PC-3 (cell line): Measurements from ENCODE around the gene RNASE12. TPM values are rescaled to one million over a fixed set of nuclear protein-coding genes. Genes with fewer than 3 reads are reported as not detected.

Experiments used
- ATAC-seq: fragments of 200-7000 bp; cut with Tn5 transposase; 2 replicates; pipeline ENCODE4 v1.9.1; 2020; ENCODE audit warnings: mild to moderate bottlenecking, moderate library complexity
- BruUV-seq: library from RNA; stranded (reverse); fragments of 400-500 nt; replicated peaks from 2 replicates; lab custom pipeline; 2021; lab: Mats Ljungman, UMichigan
- CTCF ChIA-PET: fragments of 300-600 bp; sonication (Branson Sonifier 250); formaldehyde crosslinking; loops from one replicate; lab custom pipeline; 2022; ENCODE audit warnings: antibody characterized with exemption; lab: Charles Lee
- POLR2A ChIA-PET: fragments of 300-600 bp; sonication (Branson Sonifier 250); formaldehyde crosslinking; loops from one replicate; lab custom pipeline; 2022; ENCODE audit warnings: antibody characterized with exemption; ENCODE audit not compliant: unreplicated experiment; lab: Charles Lee
- DNase-seq: peaks from one replicate; pipeline ENCODE4 v3.0.0-alpha.2; 2015
- H2AFZ ChIP-seq: fragments of 300-600 bp; sonication (generic); 2 replicates; pipeline ENCODE4 v1.6.0; 2016; ENCODE audit warnings: antibody characterized with exemption, low read length
- H3F3A ChIP-seq: fragments of 300-600 bp; sonication (generic); one replicate; pipeline ENCODE4 v1.6.0; 2017; ENCODE audit warnings: antibody characterized with exemption, low read length, control low read depth, mild to moderate bottlenecking; ENCODE audit not compliant: unreplicated experiment
- H3K27ac ChIP-seq: fragments of 300-600 bp; sonication (generic); 2 replicates; pipeline ENCODE4 v1.5.1; 2016; ENCODE audit warnings: mild to moderate bottlenecking, low read length
- H3K27me3 ChIP-seq: fragments of 300-600 bp; sonication (generic); 2 replicates; pipeline ENCODE4 v1.6.1; 2016; ENCODE audit warnings: low read length, mixed read lengths
- H3K36me3 ChIP-seq: fragments of 300-600 bp; sonication (generic); 2 replicates; pipeline ENCODE4 v1.6.1; 2016; ENCODE audit warnings: low read depth, mixed run types, low read length, mixed read lengths
- H3K4me1 ChIP-seq: fragments of 300-600 bp; sonication (generic); 2 replicates; pipeline ENCODE4 v1.5.1; 2016; ENCODE audit warnings: low read length; ENCODE audit not compliant: insufficient read depth
- H3K4me2 ChIP-seq: fragments of 300-600 bp; sonication (generic); 2 replicates; pipeline ENCODE4 v1.6.0; 2016; ENCODE audit warnings: low read length
- H3K4me3 ChIP-seq: fragments of 300-600 bp; sonication (generic); 2 replicates; pipeline ENCODE4 v1.5.1; 2016; ENCODE audit warnings: mild to moderate bottlenecking, low read length, mixed read lengths
- H3K79me2 ChIP-seq: fragments of 300-600 bp; sonication (generic); 2 replicates; pipeline ENCODE4 v1.6.1; 2017; ENCODE audit warnings: low read length, mixed read lengths
- H3K9ac ChIP-seq: fragments of 300-600 bp; sonication (generic); 2 replicates; pipeline ENCODE4 v1.6.0; 2016; ENCODE audit warnings: mild to moderate bottlenecking, low read length
- H3K9me2 ChIP-seq: fragments of 300-600 bp; sonication (generic); replicated peaks from 2 replicates; pipeline ENCODE4 v1.6.1; 2016; ENCODE audit warnings: mixed run types, low read length, mixed read lengths
- H3K9me3 ChIP-seq: fragments of 300-600 bp; sonication (generic); 2 replicates; pipeline ENCODE4 v1.6.1; 2016; ENCODE audit warnings: low read length, mixed read lengths
- H4K20me1 ChIP-seq: fragments of 300-600 bp; sonication (generic); 2 replicates; pipeline ENCODE4 v1.6.1; 2016; ENCODE audit warnings: low read length, mixed read lengths
- CTCF ChIP-seq: fragments of 300-600 bp; sonication (generic); conservative IDR thresholded peaks from 2 replicates; pipeline ENCODE4 v1.5.1; 2017; ENCODE audit warnings: antibody characterized with exemption, low read depth, mild to moderate bottlenecking, low read length
- EZH2 ChIP-seq: fragments of 300-600 bp; sonication (generic); IDR thresholded peaks from one replicate; pipeline ENCODE4 v1.6.1; 2017; ENCODE audit warnings: antibody characterized with exemption, mild to moderate bottlenecking, low read length; ENCODE audit not compliant: unreplicated experiment
- EZH2phosphoT487 ChIP-seq: fragments of 300-600 bp; sonication (generic); IDR thresholded peaks from 2 replicates; pipeline ENCODE4 v1.6.1; 2018; ENCODE audit warnings: mild to moderate bottlenecking, antibody characterized with exemption, low read length, borderline replicate concordance
- intact Hi-C: fragments of 100-400 bp; cut with micrococcal nuclease; formaldehyde crosslinking; loops from 2 replicates; pipeline ENCODE4 v1.9.0; 2023
- total RNA-seq: library from RNA; depleted of rRNA; stranded (reverse); fragments of >200 nt; gene quantifications from 2 replicates; pipeline ENCODE4 v1.2.3, GENCODE V29; 2014

Gene RNASE12
- total RNA-seq, 1 experiment from 2014 or later: not detected

GRCh38 chr14:20550926-20551325, 40.2 kb downstream of the RNASE12 start:
- ATAC-seq: no peak
- DNase-seq: no peak
- no TSS peak for BruUV-seq
- Histone ChIP-seq H3K4me2 (no peak overlapping the region), H3K27me3 (peaks cover 79% of the 10 kb centered on the region), H4K20me1 (no peaks in the 10 kb centered on the region), H3K27ac (no peak overlapping the region), H3K4me3 (no peak overlapping the region), H3K9me2 (no peaks in the 10 kb centered on the region), H3K9ac (no peak overlapping the region), H3K9me3 (no peaks in the 10 kb centered on the region), H2AFZ (no peak overlapping the region), H3K4me1 (no peaks in the 10 kb centered on the region), H3F3A (no peaks in the 10 kb centered on the region), H3K36me3 (no peaks in the 10 kb centered on the region), H3K79me2 (no peaks in the 10 kb centered on the region)
- POLR2A ChIA-PET: no interaction called here
- CTCF ChIA-PET: no interaction called here
- TF ChIP-seq EZH2: no peak
- no peak for TF ChIP-seq EZH2phosphoT487
- TF ChIP-seq CTCF: no peak
- intact Hi-C loops: no loop called here

GRCh38 chr14:20548414-20549158, 42.6 kb downstream of the RNASE12 start:
- CTCF ChIA-PET: no interaction called here
- Histone ChIP-seq H3K4me1 (no peaks in the 10 kb centered on the region), H3F3A (no peaks in the 10 kb centered on the region), H2AFZ (no peak overlapping the region), H3K4me3 (no peak overlapping the region), H3K27ac (no peak overlapping the region), H3K4me2 (no peak overlapping the region), H4K20me1 (no peaks in the 10 kb centered on the region), H3K36me3 (no peaks in the 10 kb centered on the region), H3K9me3 (no peaks in the 10 kb centered on the region), H3K27me3 (peaks cover 75% of the 10 kb centered on the region), H3K9ac (no peak overlapping the region), H3K79me2 (no peaks in the 10 kb centered on the region), H3K9me2 (no peaks in the 10 kb centered on the region)
- no TSS peak for BruUV-seq
- POLR2A ChIA-PET: no interaction called here
- intact Hi-C loops: no loop called here
- no peak for TF ChIP-seq CTCF
- no peak for TF ChIP-seq EZH2phosphoT487
- no peak for TF ChIP-seq EZH2
- ATAC-seq (no peak), DNase-seq (no peak)

GRCh38 chr14:20546877-20547276, 44.3 kb downstream of the RNASE12 start:
- ChIA-PET CTCF (interaction anchor here (0.6 kb wide), 1 partner anchor 130 kb away, joined by 3 read pairs; no protein-coding TSS in a partner anchor), POLR2A (no interaction called here)
- ATAC-seq (no peak), DNase-seq (no peak)
- no peak overlapping the region for H2AFZ ChIP-seq
- H3F3A ChIP-seq: no peaks in the 10 kb centered on the region
- intact Hi-C loops: no loop called here
- no peaks in the 10 kb centered on the region for H3K9me3 ChIP-seq
- no peaks in the 10 kb centered on the region for H3K9me2 ChIP-seq
- TF ChIP-seq CTCF (no peak), EZH2phosphoT487 (no peak), EZH2 (no peak)
- no peaks in the 10 kb centered on the region for H4K20me1 ChIP-seq
- peaks cover 68% of the 10 kb centered on the region for H3K27me3 ChIP-seq
- no peak overlapping the region for H3K9ac ChIP-seq
- no peaks in the 10 kb centered on the region for H3K4me1 ChIP-seq
- H3K4me3 ChIP-seq: no peak overlapping the region
- no peaks in the 10 kb centered on the region for H3K36me3 ChIP-seq
- BruUV-seq: no TSS peak
- no peak overlapping the region for H3K4me2 ChIP-seq
- no peaks in the 10 kb centered on the region for H3K79me2 ChIP-seq
- H3K27ac ChIP-seq: no peak overlapping the region
